Nephron progenitor cell (in vitro differentiated cells): Measurements from ENCODE around the gene GSTA5.
"Not testable (repeated sequence)": the region's sequence is repeated elsewhere in the genome, so short reads cannot be mapped to it uniquely, and the experiment has no call there.

ENCODE experiments used
- DNase-seq: peaks from one replicate; pipeline ENCODE4 v3.0.0; 2021
- H3K27ac Mint-ChIP-seq: 2 replicates; pipeline ENCODE4 v1.8.0; 2021; ENCODE audit warnings: mild to moderate bottlenecking, moderate library complexity, mixed read lengths
- H3K27me3 Mint-ChIP-seq: 2 replicates; pipeline ENCODE4 v1.8.0; 2021; ENCODE audit warnings: mild to moderate bottlenecking, low read depth, mixed read lengths; ENCODE audit not compliant: poor library complexity
- H3K36me3 Mint-ChIP-seq: 2 replicates; pipeline ENCODE4 v1.8.0; 2021; ENCODE audit warnings: low read depth, mixed read lengths
- H3K4me1 Mint-ChIP-seq: 2 replicates; pipeline ENCODE4 v1.8.0; 2021; ENCODE audit warnings: mixed read lengths
- H3K4me3 Mint-ChIP-seq: 2 replicates; pipeline ENCODE4 v1.8.0; 2021; ENCODE audit warnings: mild to moderate bottlenecking, moderate library complexity, mixed read lengths
- H3K9me3 Mint-ChIP-seq: 2 replicates; pipeline ENCODE4 v1.8.0; 2021; ENCODE audit warnings: mild to moderate bottlenecking, moderate library complexity, mixed read lengths
- TF ChIP-seq, protein P1 (sequence below): fragments of 200-600 bp; sonication (generic); IDR thresholded peaks from 2 replicates; pipeline ENCODE4 v1.5.0; 2021; ENCODE audit warnings: antibody characterized with exemption

GSTA5 gene

DNA sequence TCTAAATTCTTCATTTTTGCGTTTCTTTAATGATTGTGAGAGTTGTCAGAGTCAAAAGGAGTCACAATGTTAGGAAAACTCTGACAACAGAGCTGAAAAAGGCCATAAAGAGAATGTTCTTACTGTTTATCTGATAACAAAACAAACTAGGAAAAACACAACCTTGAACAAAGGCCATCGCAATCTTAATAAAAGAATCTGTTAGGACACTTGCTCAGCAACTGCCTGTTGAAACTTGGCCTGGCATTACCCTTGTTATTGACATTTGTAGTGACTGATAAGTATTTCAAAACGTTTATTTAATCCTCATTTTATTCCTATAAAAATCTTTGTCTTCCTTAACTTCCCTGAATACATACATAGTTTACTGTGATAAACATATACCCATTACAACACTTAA lies 52.7 kb downstream of the GSTA5 start:
- H3K36me3 Mint-ChIP-seq: peaks cover 6% of the 10 kb centered on the region
- TF ChIP-seq, protein P1, sequence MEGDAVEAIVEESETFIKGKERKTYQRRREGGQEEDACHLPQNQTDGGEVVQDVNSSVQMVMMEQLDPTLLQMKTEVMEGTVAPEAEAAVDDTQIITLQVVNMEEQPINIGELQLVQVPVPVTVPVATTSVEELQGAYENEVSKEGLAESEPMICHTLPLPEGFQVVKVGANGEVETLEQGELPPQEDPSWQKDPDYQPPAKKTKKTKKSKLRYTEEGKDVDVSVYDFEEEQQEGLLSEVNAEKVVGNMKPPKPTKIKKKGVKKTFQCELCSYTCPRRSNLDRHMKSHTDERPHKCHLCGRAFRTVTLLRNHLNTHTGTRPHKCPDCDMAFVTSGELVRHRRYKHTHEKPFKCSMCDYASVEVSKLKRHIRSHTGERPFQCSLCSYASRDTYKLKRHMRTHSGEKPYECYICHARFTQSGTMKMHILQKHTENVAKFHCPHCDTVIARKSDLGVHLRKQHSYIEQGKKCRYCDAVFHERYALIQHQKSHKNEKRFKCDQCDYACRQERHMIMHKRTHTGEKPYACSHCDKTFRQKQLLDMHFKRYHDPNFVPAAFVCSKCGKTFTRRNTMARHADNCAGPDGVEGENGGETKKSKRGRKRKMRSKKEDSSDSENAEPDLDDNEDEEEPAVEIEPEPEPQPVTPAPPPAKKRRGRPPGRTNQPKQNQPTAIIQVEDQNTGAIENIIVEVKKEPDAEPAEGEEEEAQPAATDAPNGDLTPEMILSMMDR: no peak
- H3K27ac Mint-ChIP-seq: peak overlapping the region; percentile 52
- peaks cover 27% of the 10 kb centered on the region for H3K4me1 Mint-ChIP-seq
- peaks cover 13% of the 10 kb centered on the region for H3K27me3 Mint-ChIP-seq
- H3K4me3 Mint-ChIP-seq: no peak overlapping the region
- no peak for DNase-seq
- H3K9me3 Mint-ChIP-seq: peaks cover 37% of the 10 kb centered on the region

DNA sequence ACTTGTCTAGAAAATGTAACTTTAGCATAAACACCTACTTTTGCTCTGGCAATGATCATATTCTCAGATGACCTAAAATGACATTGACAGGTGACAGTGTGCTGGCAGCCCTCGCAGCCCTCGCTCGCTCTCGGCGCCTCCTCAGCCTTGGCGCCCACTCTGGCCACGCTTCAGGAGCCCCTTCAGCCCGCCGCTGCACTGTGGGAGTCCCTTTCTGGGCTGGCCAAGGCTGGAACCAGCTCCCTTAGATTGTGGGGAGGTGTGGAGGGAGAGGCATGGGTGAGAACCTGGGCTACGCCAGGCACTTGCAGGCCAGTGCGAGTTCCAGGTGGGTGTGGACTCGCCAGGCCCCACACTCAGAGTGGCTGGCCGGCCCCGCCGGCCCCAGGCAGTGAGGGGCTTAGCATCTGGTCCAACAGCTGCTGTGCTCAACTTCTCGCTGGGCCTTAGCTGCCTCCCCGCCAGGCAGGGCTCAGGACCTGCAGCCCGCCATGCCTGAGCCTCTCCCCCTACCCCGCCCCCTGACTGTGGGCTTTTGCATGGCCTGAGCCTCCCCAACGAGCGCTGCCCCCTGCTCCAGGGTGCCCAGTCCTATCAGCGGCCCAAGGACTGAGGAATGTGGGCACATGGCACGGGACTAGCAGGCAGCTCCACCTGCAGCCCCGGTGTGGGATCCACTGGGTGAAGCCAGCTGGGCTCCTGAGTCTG lies 54.2 kb downstream of the GSTA5 start:
- TF ChIP-seq, protein P1: no peak
- H3K36me3 Mint-ChIP-seq: no peaks in the 10 kb centered on the region
- H3K9me3 Mint-ChIP-seq: peaks cover 25% of the 10 kb centered on the region
- DNase-seq: no peak
- no peak overlapping the region for H3K27ac Mint-ChIP-seq
- H3K27me3 Mint-ChIP-seq: peaks cover 12% of the 10 kb centered on the region
- H3K4me3 Mint-ChIP-seq: no peak overlapping the region
- peaks cover 27% of the 10 kb centered on the region for H3K4me1 Mint-ChIP-seq

DNA sequence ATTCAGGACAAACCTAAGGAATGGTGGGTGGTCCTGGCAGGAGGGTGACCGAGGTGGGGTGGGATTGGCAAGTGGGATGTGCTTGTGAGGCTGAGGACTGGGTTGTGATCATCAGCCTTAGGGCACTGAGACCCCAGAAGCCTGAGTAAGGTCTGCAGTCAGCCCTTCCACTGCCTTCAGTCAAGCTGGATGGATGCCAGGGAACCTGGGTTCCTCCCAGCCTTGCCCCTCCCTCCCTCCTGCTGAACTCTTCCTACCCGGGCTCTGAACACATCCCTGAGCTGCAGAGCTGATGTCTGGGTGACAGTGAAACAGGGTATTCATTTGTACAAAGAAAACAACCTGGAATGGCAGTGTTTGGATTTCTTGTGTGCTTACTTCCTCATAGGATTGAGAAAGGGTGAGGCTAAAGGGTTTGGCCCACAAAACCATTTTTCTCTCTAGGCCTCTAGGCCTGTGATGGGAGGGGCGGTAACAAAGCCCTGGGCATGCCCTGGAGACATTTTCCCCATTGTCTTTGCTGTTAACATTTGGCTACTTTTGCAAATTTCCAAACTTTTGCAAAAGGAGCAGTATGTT lies 57.8 kb downstream of the GSTA5 start:
- H3K27ac Mint-ChIP-seq, H3K27me3 Mint-ChIP-seq, DNase-seq, H3K4me1 Mint-ChIP-seq, H3K4me3 Mint-ChIP-seq, H3K36me3 Mint-ChIP-seq: not testable (repeated sequence)
- H3K9me3 Mint-ChIP-seq: peaks cover 22% of the 10 kb centered on the region

DNA sequence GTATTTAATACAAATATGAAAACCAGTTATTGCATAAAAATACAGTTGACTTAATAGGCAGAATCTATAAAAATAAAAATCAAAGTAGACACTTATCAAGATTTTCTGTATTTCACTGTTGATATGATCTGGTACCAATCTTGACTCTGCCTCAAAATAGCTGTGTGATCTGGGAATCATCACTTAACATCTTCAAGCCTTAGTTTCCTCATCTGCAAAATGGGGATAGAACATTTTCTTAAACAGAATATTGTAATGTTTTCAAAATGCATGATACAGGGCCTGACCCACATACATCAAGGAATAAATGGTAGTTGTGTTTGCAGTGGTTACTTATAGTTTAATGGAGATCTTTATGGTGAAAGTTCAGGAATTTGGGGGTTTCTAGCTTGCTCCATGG lies 58.4 kb downstream of the GSTA5 start:
- not testable (repeated sequence) for DNase-seq, H3K4me3 Mint-ChIP-seq, H3K4me1 Mint-ChIP-seq, H3K36me3 Mint-ChIP-seq, H3K27me3 Mint-ChIP-seq
- peak overlapping the region; percentile 6 for H3K27ac Mint-ChIP-seq
- H3K9me3 Mint-ChIP-seq: peaks cover 22% of the 10 kb centered on the region
